KOPT-K1 (cell line): ENCODE measurements around the gene DPCD.
"Not testable (repeated sequence)": the region's sequence is repeated elsewhere in the genome, so short reads cannot be mapped to it uniquely, and the experiment has no call there.

Source experiments
- H3K27ac ChIP-seq: fragments of 200-600 bp; sonication (generic); 2 replicates; pipeline ENCODE4 v1.5.1; 2016; ENCODE audit warnings: antibody characterized with exemption, mild to moderate bottlenecking, low read depth, low read length; ENCODE audit not compliant: poor library complexity, severe bottlenecking
- H3K36me3 ChIP-seq: fragments of 200-600 bp; sonication (generic); 2 replicates; pipeline ENCODE4 v1.5.1; 2017; ENCODE audit warnings: antibody characterized with exemption, mild to moderate bottlenecking, low read length, moderate library complexity; ENCODE audit not compliant: insufficient read depth
- H3K9me3 ChIP-seq: fragments of 200-600 bp; sonication (generic); 2 replicates; pipeline ENCODE4 v1.5.1; 2017; ENCODE audit warnings: antibody characterized with exemption, low read length, mild to moderate bottlenecking; ENCODE audit not compliant: insufficient read depth, poor library complexity, severe bottlenecking

Gene DPCD

DNA sequence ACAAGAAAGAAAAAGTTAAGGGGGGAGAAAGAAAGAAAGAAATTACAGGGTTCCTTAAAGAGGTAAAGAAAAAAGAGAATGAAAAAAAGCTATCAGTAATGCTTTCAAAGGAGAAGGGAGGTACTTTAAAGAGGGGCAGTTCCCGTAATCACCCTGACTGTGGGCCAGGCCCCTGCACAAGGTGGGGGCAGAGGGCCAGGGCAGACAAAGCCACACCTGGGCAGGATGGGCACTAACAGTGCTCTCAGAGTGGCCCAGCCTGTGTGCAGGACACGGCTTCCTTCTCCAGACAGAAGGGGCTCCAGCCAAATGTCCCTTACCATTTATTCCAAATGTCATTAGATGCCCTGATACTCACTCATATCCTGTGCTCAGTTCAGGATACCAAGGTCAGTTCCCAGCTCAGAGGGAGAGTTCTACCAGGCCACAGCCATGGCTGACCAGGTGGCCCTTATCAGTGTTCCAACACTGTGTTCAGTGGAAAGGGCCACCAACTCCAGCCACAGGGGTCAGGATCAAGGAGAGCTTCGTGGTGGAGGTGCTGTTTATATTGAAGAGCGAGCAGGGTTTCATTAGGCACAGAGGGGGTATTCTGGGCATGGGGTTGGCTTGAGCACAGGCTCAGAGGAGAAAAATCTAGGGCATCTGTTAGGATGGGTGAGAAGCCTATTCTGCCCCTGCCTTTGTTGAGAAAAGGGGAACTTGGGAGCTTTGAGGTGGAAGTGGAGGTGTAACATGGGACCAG, 29.9 kb downstream of the DPCD start:
- Histone ChIP-seq H3K36me3 (peaks cover 69% of the 10 kb centered on the region), H3K9me3 (no peaks in the 10 kb centered on the region), H3K27ac (no peak overlapping the region)

DNA sequence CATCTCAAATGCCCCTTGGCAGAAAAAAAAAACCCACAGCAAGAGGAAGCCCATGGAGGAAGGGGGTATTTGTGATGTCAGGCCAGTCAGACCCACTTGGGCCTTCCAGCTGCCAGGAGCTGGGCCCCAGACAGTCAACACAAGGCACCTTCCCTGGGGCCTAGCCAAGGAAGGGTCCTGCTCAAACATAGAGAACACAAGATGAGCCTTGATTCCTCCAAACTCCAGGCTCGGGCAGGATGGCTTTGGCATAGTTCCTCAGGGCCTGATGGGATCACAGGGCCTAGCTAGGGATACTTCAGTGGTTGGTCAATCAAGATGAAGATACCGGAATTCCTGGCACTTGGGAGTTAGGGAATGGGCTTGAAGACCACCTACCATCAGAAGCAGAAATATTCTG, 30.8 kb downstream of the DPCD start:
- Histone ChIP-seq H3K9me3 (no peaks in the 10 kb centered on the region), H3K36me3 (peaks cover 78% of the 10 kb centered on the region), H3K27ac (no peak overlapping the region)

DNA sequence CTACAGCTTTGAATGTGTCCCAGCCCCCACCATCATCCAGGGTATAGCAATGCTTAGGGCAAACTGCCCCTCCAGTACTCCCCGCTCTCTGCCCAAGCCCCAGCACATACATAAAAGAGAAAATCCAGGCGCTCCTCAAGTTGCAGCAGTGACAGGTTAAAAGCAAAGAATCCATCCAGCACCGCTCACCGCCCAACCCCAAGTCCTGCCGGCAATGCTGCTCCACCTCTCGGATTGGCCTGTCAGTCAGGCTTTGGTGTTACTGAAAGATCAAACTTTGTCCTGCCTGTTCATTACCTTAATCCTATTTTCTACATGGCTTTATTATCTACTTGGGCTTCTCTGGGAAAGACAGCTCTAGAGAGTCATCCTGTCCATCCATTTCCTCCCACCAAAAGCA, 31.9 kb downstream of the DPCD start:
- Histone ChIP-seq H3K36me3 (peaks cover 89% of the 10 kb centered on the region), H3K9me3 (no peaks in the 10 kb centered on the region), H3K27ac (no peak overlapping the region)

DNA sequence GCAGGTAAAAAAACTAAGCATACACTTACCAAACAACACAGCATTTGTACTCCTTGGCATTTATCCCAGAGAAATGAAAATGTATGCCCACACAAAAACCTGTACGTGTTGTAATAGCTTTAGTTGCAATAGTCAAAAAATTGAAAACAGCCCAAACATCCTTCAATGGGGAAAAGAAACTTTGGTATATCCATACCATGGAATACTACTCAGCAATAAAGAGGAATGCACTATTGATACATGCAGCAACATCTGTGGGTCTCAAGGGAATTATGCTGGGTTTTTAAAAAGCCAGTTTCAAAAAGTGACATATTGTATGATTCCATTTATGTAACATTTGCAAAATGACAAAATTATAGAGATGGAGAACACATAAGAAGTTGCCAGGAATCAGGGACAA, 35.4 kb downstream of the DPCD start:
- H3K27ac ChIP-seq = no peak overlapping the region
- H3K9me3 ChIP-seq = no peaks in the 10 kb centered on the region
- peaks cover 77% of the 10 kb centered on the region for H3K36me3 ChIP-seq

DNA sequence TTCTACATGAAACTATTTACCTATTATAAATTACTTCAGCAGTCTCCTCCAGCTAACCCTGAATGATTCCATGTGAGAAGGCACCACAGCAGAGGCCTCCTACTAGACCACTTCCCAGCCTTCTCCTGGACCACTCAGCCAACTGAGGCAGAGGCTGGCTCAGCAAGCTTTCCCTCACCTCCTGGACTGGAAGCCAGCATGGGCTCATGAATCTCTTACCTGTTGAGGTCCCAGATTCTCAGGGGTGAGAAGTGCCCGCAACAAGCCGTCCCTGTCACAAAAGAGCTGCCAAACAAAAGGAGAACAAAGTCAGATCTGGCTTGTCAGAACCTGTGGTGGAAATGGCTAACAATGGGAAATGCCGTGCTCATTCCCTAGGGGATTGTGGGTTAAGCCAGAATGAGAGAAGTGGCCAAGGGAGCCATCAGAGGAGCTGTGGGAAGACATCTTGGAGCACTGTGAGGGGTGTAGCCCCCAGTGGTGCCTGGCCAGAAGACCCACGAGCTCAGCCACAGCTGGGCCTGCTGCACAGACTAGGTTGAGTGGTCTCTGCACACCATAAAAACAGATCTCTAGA, 36.5 kb downstream of the DPCD start:
- Histone ChIP-seq H3K36me3 (peaks cover 72% of the 10 kb centered on the region), H3K27ac (no peak overlapping the region)

DNA sequence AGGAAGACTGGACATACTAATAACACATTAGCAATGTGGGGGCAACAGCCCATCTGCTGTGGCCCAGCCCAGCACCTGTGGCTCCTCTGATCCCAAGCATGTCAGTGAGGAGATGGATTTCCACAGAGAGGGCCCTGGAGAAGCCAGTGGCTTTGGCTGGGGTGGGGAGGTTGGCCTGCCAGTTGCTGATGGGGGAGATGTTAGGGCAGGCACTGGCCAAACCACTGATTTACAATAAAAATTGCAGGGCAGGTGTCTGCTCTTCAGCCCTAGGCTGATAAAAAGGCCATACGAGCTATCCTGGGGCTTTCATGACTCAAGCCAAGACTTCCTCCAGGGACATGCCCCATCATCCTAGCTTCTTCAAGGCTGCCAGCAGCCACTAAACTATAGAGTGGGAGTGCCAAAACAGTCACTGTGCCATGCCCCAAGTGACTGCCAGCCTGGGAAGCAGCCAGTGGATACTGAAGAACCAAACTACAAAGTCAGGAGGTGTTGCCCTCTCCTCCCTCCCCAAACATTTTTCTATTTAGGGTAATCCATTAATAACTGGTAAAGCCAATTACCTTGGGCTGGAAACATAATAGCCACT, 37.8 kb downstream of the DPCD start:
- Histone ChIP-seq H3K9me3 (no peaks in the 10 kb centered on the region), H3K27ac (no peak overlapping the region), H3K36me3 (peaks cover 72% of the 10 kb centered on the region)

More for the DNA sequence above, 36.5 kb downstream of the DPCD start:
- H3K9me3 ChIP-seq = no peaks in the 10 kb centered on the region

DNA sequence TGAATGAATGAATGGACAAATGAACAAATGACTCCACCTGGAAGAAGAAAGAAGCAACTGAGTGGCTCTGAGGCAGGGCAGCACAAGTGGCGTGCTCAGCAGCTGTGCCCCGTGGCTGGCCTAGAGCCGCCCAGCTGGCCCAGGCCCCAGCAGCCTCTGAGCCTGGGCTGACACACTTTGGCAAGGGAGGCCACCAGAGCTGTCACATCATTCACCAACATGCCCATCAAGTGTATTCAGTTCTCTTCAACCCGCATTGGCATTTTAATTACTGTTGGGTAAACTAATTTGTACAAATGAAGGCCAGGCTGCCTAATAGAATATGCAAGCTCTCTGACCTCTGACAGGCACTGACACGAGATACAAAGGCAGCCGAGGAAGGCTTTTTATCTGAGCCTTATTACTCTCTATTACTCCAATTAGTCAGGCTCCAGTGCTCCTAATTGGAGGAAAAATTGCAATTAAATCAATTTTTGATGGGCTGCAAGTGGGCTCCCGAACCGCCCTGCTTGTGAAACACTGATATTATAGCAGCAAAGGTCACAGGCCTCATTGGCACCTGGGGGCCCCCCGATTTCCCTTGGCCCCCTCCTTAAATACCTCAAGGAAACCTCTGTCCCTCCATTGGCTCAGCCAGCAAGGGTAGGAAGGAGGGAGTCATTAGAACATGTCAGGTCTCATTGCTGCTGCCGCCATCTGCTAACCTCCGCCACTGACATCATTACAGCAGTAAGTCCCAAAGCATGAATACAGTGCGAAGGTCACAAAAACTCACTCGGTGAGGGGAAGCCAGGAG, 41.9 kb downstream of the DPCD start:
- Histone ChIP-seq H3K27ac (no peak overlapping the region), H3K9me3 (no peaks in the 10 kb centered on the region), H3K36me3 (peaks cover 46% of the 10 kb centered on the region)

DNA sequence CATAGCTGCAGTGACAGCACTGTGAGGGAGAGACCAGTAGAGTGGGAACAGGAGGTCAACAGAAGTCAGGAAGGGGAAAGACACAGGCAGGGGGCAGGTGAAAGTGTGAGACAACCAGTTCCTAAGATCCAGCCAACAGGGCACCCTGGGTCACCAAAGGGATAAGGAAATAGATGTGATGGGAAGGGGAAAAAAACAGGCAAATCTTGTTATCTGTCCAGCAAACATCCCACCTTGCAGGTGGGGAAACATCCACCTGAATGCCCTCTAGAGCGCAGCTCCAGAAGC, 42.5 kb downstream of the DPCD start:
- Histone ChIP-seq H3K9me3 (no peaks in the 10 kb centered on the region), H3K36me3 (peaks cover 46% of the 10 kb centered on the region), H3K27ac (no peak overlapping the region)

DNA sequence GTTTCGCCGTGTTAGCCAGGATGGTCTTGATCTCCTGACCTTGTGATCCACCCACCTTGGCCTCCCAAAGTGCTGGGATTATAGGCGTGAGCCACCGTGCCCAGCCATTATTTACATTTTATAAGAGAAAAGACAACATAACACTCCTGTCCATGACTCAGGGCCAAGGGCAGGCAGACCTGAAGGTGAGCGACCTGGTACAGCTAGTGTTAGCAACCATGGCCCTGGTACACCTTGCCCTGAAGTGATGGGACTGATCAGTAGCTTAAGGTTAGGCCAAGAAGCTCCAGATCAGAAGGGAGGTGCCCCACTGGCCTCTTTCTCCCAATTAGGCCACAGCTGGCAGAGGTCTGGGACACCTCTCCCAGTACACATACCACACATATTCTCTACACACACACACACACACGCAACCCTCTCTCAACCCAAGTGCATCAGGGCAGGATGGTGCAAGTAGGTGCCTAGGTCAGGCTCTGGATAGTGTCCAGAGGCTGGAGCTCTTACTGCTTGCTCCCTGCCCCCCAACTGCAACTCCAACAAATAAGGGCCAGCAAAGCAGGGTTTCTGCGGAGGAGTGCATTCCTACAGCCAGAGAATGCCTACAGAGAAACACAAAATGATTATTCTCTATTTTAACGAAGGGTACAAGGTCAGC, 43.8 kb downstream of the DPCD start:
- Histone ChIP-seq H3K27ac (no peak overlapping the region), H3K36me3 (peaks cover 47% of the 10 kb centered on the region), H3K9me3 (no peaks in the 10 kb centered on the region)

DNA sequence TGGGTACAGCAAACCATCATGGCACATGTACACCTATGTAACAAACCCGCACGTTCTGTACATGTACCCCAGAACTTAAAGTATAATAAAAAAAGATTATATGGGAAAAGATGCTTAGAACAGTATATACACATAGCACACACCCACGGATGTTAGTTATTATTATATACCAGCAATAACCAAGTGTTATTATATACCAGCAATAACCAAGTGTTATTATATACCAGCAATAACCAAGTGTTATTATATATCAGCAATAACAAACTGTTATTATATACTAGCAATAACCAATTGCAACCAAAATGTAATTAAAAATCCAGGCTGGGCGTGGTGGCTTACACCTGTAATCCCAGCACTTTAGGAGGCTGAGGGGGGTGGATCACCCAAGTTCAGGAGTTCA, 45.4 kb downstream of the DPCD start:
- not testable (repeated sequence) for H3K9me3 ChIP-seq, H3K27ac ChIP-seq
- H3K36me3 ChIP-seq = peaks cover 46% of the 10 kb centered on the region

DNA sequence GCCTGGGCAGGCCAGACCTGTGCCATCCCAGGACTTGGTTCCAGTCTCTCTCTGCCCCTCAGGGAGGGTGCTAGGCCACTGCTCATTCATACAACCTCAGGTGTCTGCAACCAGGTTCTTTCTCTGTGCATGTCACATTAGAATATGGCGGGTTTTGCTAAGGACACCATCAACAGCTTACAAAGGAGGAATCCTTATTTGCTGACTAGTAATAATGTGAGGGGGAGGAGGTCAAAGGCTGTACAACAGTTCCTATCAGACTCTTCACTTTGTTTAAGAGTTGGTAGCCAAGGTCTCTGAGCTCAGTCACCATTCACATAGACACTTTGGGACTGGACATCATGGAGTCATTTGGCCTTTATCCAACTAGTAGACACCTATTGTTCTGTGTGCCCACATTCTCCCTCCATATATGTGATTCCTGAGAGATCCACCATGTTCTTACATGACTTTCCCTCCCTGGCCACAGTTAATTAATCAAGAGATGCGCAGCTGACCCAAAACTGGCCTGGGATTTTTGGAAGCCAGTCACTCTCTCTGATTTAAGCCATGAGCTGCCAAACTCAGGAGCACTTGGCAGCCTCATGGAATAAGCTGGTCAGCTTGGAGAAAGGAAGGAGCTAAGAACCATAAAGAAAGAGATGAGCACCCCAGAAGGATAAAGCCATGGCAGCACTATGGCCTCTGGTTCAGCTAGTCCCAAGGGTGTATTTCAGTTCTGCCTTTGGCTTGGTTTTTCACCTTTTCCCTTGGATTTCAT, 51.2 kb downstream of the DPCD start:
- no peaks in the 10 kb centered on the region for H3K9me3 ChIP-seq
- H3K36me3 ChIP-seq = peaks cover 52% of the 10 kb centered on the region
- H3K27ac ChIP-seq = no peak overlapping the region

DNA sequence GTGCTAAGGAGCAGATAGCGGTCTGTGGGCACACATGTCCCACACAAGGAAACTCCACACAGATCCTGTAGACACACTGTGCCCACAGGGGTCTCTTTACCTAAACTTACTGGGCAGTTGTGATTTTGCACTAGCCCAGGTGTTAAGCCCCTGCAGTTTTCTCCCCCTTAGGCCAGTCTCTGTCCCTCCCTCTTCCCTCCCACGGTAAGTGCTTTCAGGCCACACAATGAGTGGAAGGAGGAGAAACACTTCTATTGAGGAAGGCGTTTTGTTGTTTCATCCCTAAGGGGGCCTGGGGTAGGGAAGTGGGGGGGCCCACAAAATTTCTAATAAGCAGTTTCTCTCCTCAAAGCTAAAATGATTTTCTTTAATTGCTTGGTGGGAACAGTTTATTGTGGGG, 55.4 kb downstream of the DPCD start:
- no peaks in the 10 kb centered on the region for H3K9me3 ChIP-seq
- peaks cover 72% of the 10 kb centered on the region for H3K36me3 ChIP-seq
- H3K27ac ChIP-seq = no peak overlapping the region

DNA sequence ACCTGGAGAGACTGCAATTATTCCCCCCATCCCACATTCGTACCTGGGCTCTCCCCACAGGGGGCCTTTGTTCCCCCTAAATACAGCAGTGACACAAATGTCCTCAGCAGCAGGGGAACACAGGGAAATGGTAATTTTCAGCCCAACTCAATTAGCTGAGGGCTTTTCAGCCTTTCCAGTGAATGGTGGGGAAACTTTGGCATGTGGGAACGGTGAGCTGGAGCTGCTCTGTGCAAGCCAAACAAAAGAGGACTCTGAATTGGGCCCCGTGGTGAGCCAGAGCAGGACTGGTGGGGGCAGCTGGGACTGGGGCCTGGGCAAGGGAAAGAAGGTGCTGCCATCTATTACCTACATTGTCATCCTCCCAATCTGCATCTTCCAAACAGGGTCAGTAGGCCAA, 55.9 kb downstream of the DPCD start:
- no peaks in the 10 kb centered on the region for H3K9me3 ChIP-seq
- peaks cover 71% of the 10 kb centered on the region for H3K36me3 ChIP-seq
- no peak overlapping the region for H3K27ac ChIP-seq

DNA sequence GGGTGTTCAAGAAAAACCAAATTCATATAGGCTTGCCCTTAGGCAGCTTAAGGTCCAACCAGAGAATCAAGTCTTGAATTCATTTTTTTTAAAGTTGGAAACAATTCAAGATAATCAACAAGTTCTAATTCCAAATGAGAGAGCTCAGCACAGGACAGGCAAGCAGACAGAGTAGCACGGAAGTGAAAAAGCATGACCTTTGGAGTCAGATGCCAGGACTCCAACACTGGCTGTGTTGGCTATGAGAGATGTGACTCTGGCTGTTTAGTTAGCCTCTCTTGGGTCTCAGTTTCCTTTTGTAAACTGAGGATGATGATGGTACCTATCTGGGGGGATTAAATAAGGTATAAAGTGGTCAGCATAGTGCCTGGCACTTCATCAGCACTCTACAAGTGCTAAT, 57.5 kb downstream of the DPCD start:
- Histone ChIP-seq H3K27ac (no peak overlapping the region), H3K36me3 (peaks cover 74% of the 10 kb centered on the region), H3K9me3 (no peaks in the 10 kb centered on the region)
